Astrocyte (in vitro differentiated cells and primary cell): Measurements from ENCODE around the gene TRIM15. TPM values are rescaled to one million over a fixed set of nuclear protein-coding genes. Genes with fewer than 3 reads are reported as not detected.

Source experiments
- DNase-seq: peaks from one replicate; pipeline ENCODE4 v3.0.0-alpha.2; 2010; ENCODE audit warnings: low read depth
- FAIRE-seq: peaks from 2 replicates; lab custom pipeline; 2011; peaks lifted over from hg19 to GRCh38; lab: Jason Lieb, UNC
- H2AFZ ChIP-seq: 2 replicates; pipeline ENCODE4 v1.6.0; 2012; ENCODE audit warnings: low read depth, low read length, inconsistent platforms
- H3K27ac ChIP-seq: 2 replicates; pipeline ENCODE4 v1.5.1; 2011; ENCODE audit warnings: low read depth, low read length, inconsistent platforms
- H3K27me3 ChIP-seq: 2 replicates; pipeline ENCODE4 v1.6.0; 2011; ENCODE audit warnings: low read length, inconsistent platforms; ENCODE audit not compliant: insufficient read depth
- H3K36me3 ChIP-seq: 2 replicates; pipeline ENCODE4 v1.5.1; 2011; ENCODE audit warnings: low read length, inconsistent platforms; ENCODE audit not compliant: insufficient read depth
- H3K4me1 ChIP-seq: 2 replicates; pipeline ENCODE4 v1.5.1; 2011; ENCODE audit warnings: low read length, inconsistent platforms; ENCODE audit not compliant: insufficient read depth
- H3K4me2 ChIP-seq: 2 replicates; pipeline ENCODE4 v1.6.0; 2012; ENCODE audit warnings: low read length, inconsistent platforms
- H3K4me3 ChIP-seq: 2 replicates; pipeline ENCODE4 v1.5.1; 2011; ENCODE audit warnings: low read depth, mild to moderate bottlenecking, low read length, inconsistent platforms; ENCODE audit not compliant: insufficient read depth
- H3K79me2 ChIP-seq: 2 replicates; pipeline ENCODE4 v1.6.0; 2012; ENCODE audit warnings: mild to moderate bottlenecking, low read length, inconsistent platforms; ENCODE audit not compliant: insufficient read depth
- H3K9ac ChIP-seq: 2 replicates; pipeline ENCODE4 v1.6.0; 2012; ENCODE audit warnings: mild to moderate bottlenecking, low read length, inconsistent platforms
- H3K9me3 ChIP-seq: 2 replicates; pipeline ENCODE4 v1.5.1; 2012; ENCODE audit warnings: low read depth, mild to moderate bottlenecking, low read length, inconsistent platforms; ENCODE audit not compliant: insufficient read depth
- H4K20me1 ChIP-seq: 2 replicates; pipeline ENCODE4 v1.6.0; 2012; ENCODE audit warnings: low read length, inconsistent platforms; ENCODE audit not compliant: insufficient read depth
- H3K27ac Mint-ChIP-seq: one replicate; pipeline ENCODE4 v1.8.0; 2021; ENCODE audit warnings: mild to moderate bottlenecking, mixed read lengths; ENCODE audit not compliant: unreplicated experiment
- H3K27me3 Mint-ChIP-seq: one replicate; pipeline ENCODE4 v1.8.0; 2021; ENCODE audit warnings: low read depth, mixed read lengths; ENCODE audit not compliant: unreplicated experiment
- H3K36me3 Mint-ChIP-seq: one replicate; pipeline ENCODE4 v1.8.0; 2021; ENCODE audit warnings: low read depth, mixed read lengths; ENCODE audit not compliant: unreplicated experiment
- H3K4me1 Mint-ChIP-seq: one replicate; pipeline ENCODE4 v1.8.0; 2021; ENCODE audit warnings: low read depth, mixed read lengths; ENCODE audit not compliant: unreplicated experiment
- H3K4me3 Mint-ChIP-seq: one replicate; pipeline ENCODE4 v1.8.0; 2021; ENCODE audit warnings: mild to moderate bottlenecking, moderate library complexity, mixed read lengths; ENCODE audit not compliant: unreplicated experiment
- H3K9me3 Mint-ChIP-seq: one replicate; pipeline ENCODE4 v1.8.0; 2021; ENCODE audit warnings: mild to moderate bottlenecking, mixed read lengths; ENCODE audit not compliant: unreplicated experiment
- CTCF ChIP-seq: IDR thresholded peaks from 2 replicates; pipeline ENCODE4 v1.5.1; 2011; ENCODE audit warnings: low read depth, mild to moderate bottlenecking, inconsistent platforms, low read length, moderate library complexity; ENCODE audit not compliant: insufficient read depth
- EZH2 ChIP-seq: IDR thresholded peaks from 2 replicates; pipeline ENCODE4 v1.6.1; 2012; ENCODE audit warnings: mild to moderate bottlenecking, low read length, inconsistent platforms; ENCODE audit not compliant: insufficient read depth
- total RNA-seq: library from RNA; stranded (reverse); gene quantifications from 2 replicates; pipeline ENCODE4 v1.2.1, GENCODE V29; 2021

TRIM15 gene
- total RNA-seq, 1 donor from 2014 or later: not detected

GRCh38 chr6:30157581-30157980 lies 5.8 kb upstream of the TRIM15 start:
- H3K4me1 Mint-ChIP-seq: peaks cover 21% of the 10 kb centered on the region
- H3K9ac ChIP-seq: no peak overlapping the region

GRCh38 chr6:30157999-30158398 lies 5.3 kb upstream of the TRIM15 start:
- H3K4me1 ChIP-seq: peaks cover 18% of the 10 kb centered on the region
- no peaks in the 10 kb centered on the region for H3K27me3 ChIP-seq
- no peak overlapping the region for H3K4me2 ChIP-seq
- H2AFZ ChIP-seq: no peak overlapping the region
- H3K4me3 ChIP-seq: no peak overlapping the region
- DNase-seq (no peak), FAIRE-seq (no peak)
- no peaks in the 10 kb centered on the region for H3K9me3 ChIP-seq
- no peak overlapping the region for H3K9ac ChIP-seq
- H3K36me3 ChIP-seq: no peaks in the 10 kb centered on the region
- Mint-ChIP-seq H3K36me3 (no peaks in the 10 kb centered on the region), H3K27ac (no peak overlapping the region), H3K4me3 (no peak overlapping the region), H3K4me1 (peaks cover 21% of the 10 kb centered on the region), H3K9me3 (peaks cover 5% of the 10 kb centered on the region), H3K27me3 (peaks cover 32% of the 10 kb centered on the region)
- H3K27ac ChIP-seq: no peak overlapping the region
- H3K79me2 ChIP-seq: no peaks in the 10 kb centered on the region
- no peaks in the 10 kb centered on the region for H4K20me1 ChIP-seq
- TF ChIP-seq CTCF (no peak), EZH2 (no peak)

More at GRCh38 chr6:30157581-30157980, 5.8 kb upstream of the TRIM15 start:
- Histone ChIP-seq H3K4me1 (peaks cover 18% of the 10 kb centered on the region), H3K27ac (no peak overlapping the region), H3K79me2 (no peaks in the 10 kb centered on the region), H3K27me3 (peaks cover 2% of the 10 kb centered on the region), H3K36me3 (no peaks in the 10 kb centered on the region), H2AFZ (no peak overlapping the region), H3K9me3 (no peaks in the 10 kb centered on the region), H3K4me2 (no peak overlapping the region), H3K4me3 (no peak overlapping the region), H4K20me1 (no peaks in the 10 kb centered on the region)
- Mint-ChIP-seq H3K36me3 (no peaks in the 10 kb centered on the region), H3K27ac (no peak overlapping the region), H3K4me3 (no peak overlapping the region), H3K27me3 (peaks cover 36% of the 10 kb centered on the region), H3K9me3 (peaks cover 5% of the 10 kb centered on the region)
- TF ChIP-seq CTCF (no peak), EZH2 (no peak)
- no peak for DNase-seq
- FAIRE-seq: no peak

GRCh38 chr6:30158475-30159040 lies 4.8 kb upstream of the TRIM15 start:
- Histone ChIP-seq H3K27me3 (peaks cover 3% of the 10 kb centered on the region), H3K79me2 (no peaks in the 10 kb centered on the region), H3K4me2 (no peak overlapping the region), H4K20me1 (no peaks in the 10 kb centered on the region), H3K4me3 (no peak overlapping the region), H3K36me3 (no peaks in the 10 kb centered on the region), H3K9ac (no peak overlapping the region), H3K9me3 (no peaks in the 10 kb centered on the region), H3K27ac (no peak overlapping the region), H3K4me1 (peaks cover 18% of the 10 kb centered on the region), H2AFZ (no peak overlapping the region)
- Mint-ChIP-seq H3K36me3 (no peaks in the 10 kb centered on the region), H3K4me1 (peaks cover 21% of the 10 kb centered on the region), H3K4me3 (no peak overlapping the region), H3K9me3 (peaks cover 5% of the 10 kb centered on the region), H3K27ac (no peak overlapping the region), H3K27me3 (peaks cover 26% of the 10 kb centered on the region)
- no peak for TF ChIP-seq CTCF
- no peak for TF ChIP-seq EZH2
- DNase-seq (no peak), FAIRE-seq (no peak)
